ENCODE results near the gene CHST14. TPM values are rescaled to one million over a fixed set of nuclear protein-coding genes. Genes with fewer than 3 reads are reported as not detected.

The CHST14 gene
- total RNA-seq, 1 experiment from 2014 or later = 14.3 TPM

DNA sequence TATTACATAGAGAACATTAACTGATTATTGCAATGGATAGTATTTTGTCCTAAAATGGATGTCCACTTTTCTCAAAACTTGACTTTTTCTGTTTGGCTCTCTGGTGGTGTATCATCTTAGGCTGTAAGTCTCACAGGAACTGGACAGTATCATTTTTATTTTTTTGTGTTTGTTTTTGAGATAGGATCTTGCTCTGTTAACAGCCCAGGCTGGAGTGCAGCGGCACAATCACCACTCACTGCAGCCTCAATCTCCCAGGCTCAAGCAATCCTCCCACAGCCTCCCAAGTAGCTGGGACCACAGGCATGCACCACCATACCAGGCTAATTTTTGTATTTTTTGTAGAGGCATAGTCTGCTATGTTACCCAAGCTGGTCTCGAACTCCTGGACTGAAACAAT, 13.1 kb downstream of the CHST14 start:
- H3K4me3 ChIP-seq (ENCODE audit: low read depth, low read length, poor library complexity, severe bottlenecking) = no peak overlapping the region
- H3K4me1 ChIP-seq (ENCODE audit: insufficient read depth, low read length, poor library complexity, severe bottlenecking) = peaks cover 14% of the 10 kb centered on the region
- BruUV-seq (replicated peaks) = no TSS peak
- H3K9me3 ChIP-seq (ENCODE audit: low read depth, low read length, poor library complexity, severe bottlenecking) = no peaks in the 10 kb centered on the region
- ChIA-PET POLR2A (ENCODE audit: low non-redundant PET) (no interaction called here), CTCF (no interaction called here)
- H3K36me3 ChIP-seq (ENCODE audit: insufficient read depth, low read length, poor library complexity, severe bottlenecking) = no peaks in the 10 kb centered on the region
- intact Hi-C loops (cut with micrococcal nuclease; ENCODE audit: unreplicated experiment) = no loop called here
- no peaks in the 10 kb centered on the region for H3K27me3 ChIP-seq (replicated peaks; ENCODE audit: insufficient read depth, low read depth, low read length, poor library complexity)
- H3K27ac ChIP-seq (ENCODE audit: low read depth, low read length, poor library complexity, severe bottlenecking) = no peak overlapping the region
- TF ChIP-seq, protein P1, sequence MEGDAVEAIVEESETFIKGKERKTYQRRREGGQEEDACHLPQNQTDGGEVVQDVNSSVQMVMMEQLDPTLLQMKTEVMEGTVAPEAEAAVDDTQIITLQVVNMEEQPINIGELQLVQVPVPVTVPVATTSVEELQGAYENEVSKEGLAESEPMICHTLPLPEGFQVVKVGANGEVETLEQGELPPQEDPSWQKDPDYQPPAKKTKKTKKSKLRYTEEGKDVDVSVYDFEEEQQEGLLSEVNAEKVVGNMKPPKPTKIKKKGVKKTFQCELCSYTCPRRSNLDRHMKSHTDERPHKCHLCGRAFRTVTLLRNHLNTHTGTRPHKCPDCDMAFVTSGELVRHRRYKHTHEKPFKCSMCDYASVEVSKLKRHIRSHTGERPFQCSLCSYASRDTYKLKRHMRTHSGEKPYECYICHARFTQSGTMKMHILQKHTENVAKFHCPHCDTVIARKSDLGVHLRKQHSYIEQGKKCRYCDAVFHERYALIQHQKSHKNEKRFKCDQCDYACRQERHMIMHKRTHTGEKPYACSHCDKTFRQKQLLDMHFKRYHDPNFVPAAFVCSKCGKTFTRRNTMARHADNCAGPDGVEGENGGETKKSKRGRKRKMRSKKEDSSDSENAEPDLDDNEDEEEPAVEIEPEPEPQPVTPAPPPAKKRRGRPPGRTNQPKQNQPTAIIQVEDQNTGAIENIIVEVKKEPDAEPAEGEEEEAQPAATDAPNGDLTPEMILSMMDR (conservative IDR thresholded peaks at IDR 0.05; ENCODE audit: low read depth, low read length) = no peak
- no peak for TF ChIP-seq EZH2 (IDR thresholded peaks at IDR 0.05; ENCODE audit: borderline replicate concordance, low read depth, low read length, poor library complexity, severe bottlenecking)
- no peak for DNase-seq (ENCODE audit: low spot score)

DNA sequence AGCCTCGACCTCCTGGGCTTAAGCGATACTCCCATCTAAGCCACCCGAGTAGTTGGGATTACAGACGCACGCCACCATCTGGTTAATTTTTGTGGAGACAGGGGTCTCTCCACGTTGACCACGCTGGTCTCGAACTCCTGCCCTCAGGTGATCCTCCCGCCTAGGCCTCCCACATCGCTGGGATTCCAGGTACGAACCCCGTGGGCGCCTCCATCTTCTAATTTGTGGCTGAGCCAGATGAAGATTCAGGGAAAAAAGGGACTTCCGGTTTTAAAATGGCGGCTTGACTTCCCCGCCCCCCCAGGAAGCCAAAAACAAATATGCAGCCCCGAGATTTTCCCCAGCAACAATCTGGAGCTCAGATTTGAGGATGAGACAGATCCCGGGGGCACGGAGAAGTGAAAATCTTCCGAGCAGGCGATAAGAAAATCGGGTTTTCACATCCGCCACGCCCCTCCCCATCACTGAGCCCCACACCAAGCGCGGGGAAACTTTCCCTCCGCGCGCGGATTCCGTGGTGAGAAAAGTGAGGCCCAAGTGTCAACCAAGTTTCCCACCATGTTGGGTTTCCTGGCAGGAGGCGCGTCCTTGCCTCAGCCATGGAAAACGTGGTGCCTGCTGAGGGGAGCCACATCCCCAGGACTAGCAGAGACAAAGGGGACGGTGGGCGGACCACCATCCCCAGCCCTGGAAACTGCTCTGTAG, 15.4 kb downstream of the CHST14 start:
- ChIA-PET POLR2A (ENCODE audit: low non-redundant PET) (no interaction called here), CTCF (no interaction called here)
- no peak for TF ChIP-seq EZH2 (IDR thresholded peaks at IDR 0.05; ENCODE audit: borderline replicate concordance, low read depth, low read length, poor library complexity, severe bottlenecking)
- TF ChIP-seq, protein P1 (conservative IDR thresholded peaks at IDR 0.05; ENCODE audit: low read depth, low read length) = no peak
- Histone ChIP-seq H3K36me3 (ENCODE audit: insufficient read depth, low read length, poor library complexity, severe bottlenecking) (no peaks in the 10 kb centered on the region), H3K27ac (ENCODE audit: low read depth, low read length, poor library complexity, severe bottlenecking) (no peak overlapping the region), H3K9me3 (ENCODE audit: low read depth, low read length, poor library complexity, severe bottlenecking) (no peaks in the 10 kb centered on the region), H3K4me1 (ENCODE audit: insufficient read depth, low read length, poor library complexity, severe bottlenecking) (peaks cover 10% of the 10 kb centered on the region), H3K27me3 (replicated peaks; ENCODE audit: insufficient read depth, low read depth, low read length, poor library complexity) (no peaks in the 10 kb centered on the region), H3K4me3 (ENCODE audit: low read depth, low read length, poor library complexity, severe bottlenecking) (no peak overlapping the region)
- intact Hi-C loops (cut with micrococcal nuclease; ENCODE audit: unreplicated experiment) = no loop called here
- BruUV-seq (replicated peaks) = no TSS peak
- no peak for DNase-seq (ENCODE audit: low spot score)

DNA sequence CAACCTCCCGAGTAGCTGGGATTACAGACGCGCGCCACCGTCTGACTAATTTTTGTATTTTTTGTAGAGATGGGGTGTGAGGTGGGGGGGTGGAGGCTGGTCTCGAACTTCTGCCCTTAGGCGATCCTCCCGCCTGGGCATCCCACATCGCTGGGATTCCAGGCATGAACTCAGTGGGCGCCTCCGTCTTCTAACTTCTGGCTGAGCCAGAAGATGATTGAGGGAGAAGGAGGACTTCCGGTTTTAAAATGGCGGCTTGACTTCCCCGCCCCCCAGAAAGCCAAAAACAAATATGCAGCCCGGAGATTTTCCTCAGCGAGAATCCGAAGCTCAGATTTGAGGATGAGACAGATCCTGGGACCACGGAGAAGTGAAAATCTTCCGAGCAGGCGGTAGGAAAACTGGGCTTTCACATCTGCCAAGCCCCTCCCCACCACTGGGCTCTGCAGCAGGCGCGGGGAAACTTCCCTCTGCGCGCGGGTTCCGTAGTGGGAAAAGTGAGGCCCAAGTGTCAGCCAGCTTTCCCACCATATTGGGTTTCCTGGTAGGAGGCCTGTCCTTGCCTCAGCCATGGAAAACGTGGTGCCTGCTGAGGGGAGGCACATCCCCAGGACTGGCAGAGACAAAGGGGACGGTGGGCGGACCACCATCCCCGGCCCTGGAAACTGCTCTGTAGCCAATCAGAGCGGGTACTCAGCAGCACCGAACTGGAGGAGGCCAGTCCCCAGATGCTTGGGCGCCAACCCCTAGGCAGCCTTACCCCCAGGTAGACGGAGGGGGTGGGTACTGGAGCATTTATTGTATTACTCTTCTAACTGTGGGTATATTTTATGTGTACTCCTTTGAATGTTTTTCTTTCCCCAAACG, 17.3 kb downstream of the CHST14 start:
- CTCF ChIA-PET = no interaction called here
- TF ChIP-seq, protein P1 (conservative IDR thresholded peaks at IDR 0.05; ENCODE audit: low read depth, low read length) = no peak
- intact Hi-C loops (cut with micrococcal nuclease; ENCODE audit: unreplicated experiment) = no loop called here
- no TSS peak for BruUV-seq (replicated peaks)
- H3K27ac ChIP-seq (ENCODE audit: low read depth, low read length, poor library complexity, severe bottlenecking) = no peak overlapping the region
- no peaks in the 10 kb centered on the region for H3K9me3 ChIP-seq (ENCODE audit: low read depth, low read length, poor library complexity, severe bottlenecking)
- H3K4me3 ChIP-seq (ENCODE audit: low read depth, low read length, poor library complexity, severe bottlenecking) = no peak overlapping the region
- POLR2A ChIA-PET (ENCODE audit: low non-redundant PET) = no interaction called here
- no peaks in the 10 kb centered on the region for H3K36me3 ChIP-seq (ENCODE audit: insufficient read depth, low read length, poor library complexity, severe bottlenecking)
- DNase-seq (ENCODE audit: low spot score) = no peak
- no peaks in the 10 kb centered on the region for H3K27me3 ChIP-seq (replicated peaks; ENCODE audit: insufficient read depth, low read depth, low read length, poor library complexity)
- H3K4me1 ChIP-seq (ENCODE audit: insufficient read depth, low read length, poor library complexity, severe bottlenecking) = no peaks in the 10 kb centered on the region
